ENCODE results near the gene TARS2.
A peak's percentile ranks its signal among the peaks of the same experiment; 100 is the strongest.

TARS2 gene

GRCh38 chr1:150545486-150546032 lies 58.3 kb downstream of the TARS2 start:
- Mint-ChIP-seq H3K27ac (peak overlapping the region; percentile 94), H3K9me3 (no peaks in the 10 kb centered on the region), H3K27me3 (ENCODE audit: low read depth, poor library complexity) (peaks cover 19% of the 10 kb centered on the region), H3K4me3 (no peak overlapping the region), H3K4me1 (peaks cover 30% of the 10 kb centered on the region), H3K36me3 (ENCODE audit: low read depth) (no peaks in the 10 kb centered on the region)
- DNase-seq: no peak
- TF ChIP-seq CTCF (IDR thresholded peaks at IDR 0.05): no peak

- Mint-ChIP-seq H3K27me3 (ENCODE audit: low read depth, poor library complexity) (peaks cover 25% of the 10 kb centered on the region), H3K9me3 (no peaks in the 10 kb centered on the region), H3K36me3 (ENCODE audit: low read depth) (no peaks in the 10 kb centered on the region), H3K27ac (no peak overlapping the region), H3K4me3 (no peak overlapping the region), H3K4me1 (peaks cover 38% of the 10 kb centered on the region)
- DNase-seq: no peak
- TF ChIP-seq CTCF (IDR thresholded peaks at IDR 0.05): no peak
These were observed 59.2 kb downstream of the TARS2 start for GRCh38 chr1:150546294-150546937.

GRCh38 chr1:150548324-150548631 lies 61.1 kb downstream of the TARS2 start:
- Mint-ChIP-seq H3K4me1 (peaks cover 53% of the 10 kb centered on the region), H3K9me3 (no peaks in the 10 kb centered on the region), H3K27ac (no peak overlapping the region), H3K36me3 (ENCODE audit: low read depth) (no peaks in the 10 kb centered on the region), H3K4me3 (peak overlapping the region; percentile 79), H3K27me3 (ENCODE audit: low read depth, poor library complexity) (peaks cover 22% of the 10 kb centered on the region)
- DNase-seq: no peak
- no peak for TF ChIP-seq CTCF (IDR thresholded peaks at IDR 0.05)

GRCh38 chr1:150548632-150549495 lies 61.6 kb downstream of the TARS2 start, which contains the start of gene ADAMTSL4:
Gene ADAMTSL4 (plus strand): TSS chr1:150549408. CDS start chr1:150552289, 2,881 bp downstream.
- TF ChIP-seq CTCF (IDR thresholded peaks at IDR 0.05): no peak
- Mint-ChIP-seq H3K36me3 (ENCODE audit: low read depth) (no peaks in the 10 kb centered on the region), H3K9me3 (no peaks in the 10 kb centered on the region), H3K27me3 (ENCODE audit: low read depth, poor library complexity) (peaks cover 22% of the 10 kb centered on the region), H3K4me1 (peaks cover 52% of the 10 kb centered on the region), H3K4me3 (peak within 1 kb of the TSS; percentile 79), H3K27ac (no peak within 1 kb of the TSS)
- DNase-seq: peak; percentile 77

- no peaks in the 10 kb centered on the region for H3K9me3 Mint-ChIP-seq
- TF ChIP-seq CTCF (IDR thresholded peaks at IDR 0.05): no peak
- H3K36me3 Mint-ChIP-seq (ENCODE audit: low read depth): no peaks in the 10 kb centered on the region
- H3K4me3 Mint-ChIP-seq: peak overlapping the region; percentile 78
- peak; percentile 73 for DNase-seq
- H3K27ac Mint-ChIP-seq: no peak overlapping the region
- peaks cover 56% of the 10 kb centered on the region for H3K4me1 Mint-ChIP-seq
- H3K27me3 Mint-ChIP-seq (ENCODE audit: low read depth, poor library complexity): peaks cover 22% of the 10 kb centered on the region
These were observed 62.4 kb downstream of the TARS2 start for GRCh38 chr1:150549496-150550221.
